ENCODE results near the gene ATP6V0E2. TPM values are rescaled to one million over a fixed set of nuclear protein-coding genes. Genes with fewer than 3 reads are reported as not detected.

ATP6V0E2 gene
- total RNA-seq, 1 donor from 2014 or later = 49.4 TPM

GRCh38 chr7:149869291-149869650 lies 4.5 kb upstream of the ATP6V0E2 start:
- no peak overlapping the region for H3K27ac Mint-ChIP-seq
- no peak overlapping the region for H3K4me3 Mint-ChIP-seq (ENCODE audit: low read depth)
- TF ChIP-seq CTCF (IDR thresholded peaks at IDR 0.05; ENCODE audit: unreplicated experiment) = no peak
- no peaks in the 10 kb centered on the region for H3K27me3 Mint-ChIP-seq
- H3K4me1 Mint-ChIP-seq (ENCODE audit: low read depth) = peaks cover 7% of the 10 kb centered on the region
- no peak for DNase-seq (ENCODE audit: low spot score, unreplicated experiment)
- no peaks in the 10 kb centered on the region for H3K36me3 Mint-ChIP-seq (ENCODE audit: insufficient read depth)
- H3K9me3 Mint-ChIP-seq (ENCODE audit: low read depth) = no peaks in the 10 kb centered on the region

GRCh38 chr7:149869867-149870266 lies 3.9 kb upstream of the ATP6V0E2 start:
- TF ChIP-seq CTCF (IDR thresholded peaks at IDR 0.05; ENCODE audit: unreplicated experiment) = no peak
- Mint-ChIP-seq H3K36me3 (ENCODE audit: insufficient read depth) (no peaks in the 10 kb centered on the region), H3K9me3 (ENCODE audit: low read depth) (no peaks in the 10 kb centered on the region), H3K27ac (no peak overlapping the region), H3K27me3 (no peaks in the 10 kb centered on the region), H3K4me1 (ENCODE audit: low read depth) (peaks cover 13% of the 10 kb centered on the region), H3K4me3 (ENCODE audit: low read depth) (no peak overlapping the region)
- DNase-seq (ENCODE audit: low spot score, unreplicated experiment) = no peak

GRCh38 chr7:149870274-149870673 lies 3.5 kb upstream of the ATP6V0E2 start:
- H3K4me3 Mint-ChIP-seq (ENCODE audit: low read depth) = no peak overlapping the region
- TF ChIP-seq CTCF (IDR thresholded peaks at IDR 0.05; ENCODE audit: unreplicated experiment) = no peak
- peaks cover 16% of the 10 kb centered on the region for H3K4me1 Mint-ChIP-seq (ENCODE audit: low read depth)
- H3K36me3 Mint-ChIP-seq (ENCODE audit: insufficient read depth) = no peaks in the 10 kb centered on the region
- H3K27ac Mint-ChIP-seq = no peak overlapping the region
- no peaks in the 10 kb centered on the region for H3K27me3 Mint-ChIP-seq
- H3K9me3 Mint-ChIP-seq (ENCODE audit: low read depth) = no peaks in the 10 kb centered on the region
- DNase-seq (ENCODE audit: low spot score, unreplicated experiment) = no peak

- H3K9me3 Mint-ChIP-seq (ENCODE audit: low read depth) = no peaks in the 10 kb centered on the region
- DNase-seq (ENCODE audit: low spot score, unreplicated experiment) = no peak
- peaks cover 16% of the 10 kb centered on the region for H3K4me1 Mint-ChIP-seq (ENCODE audit: low read depth)
- H3K4me3 Mint-ChIP-seq (ENCODE audit: low read depth) = no peak overlapping the region
- no peak for TF ChIP-seq CTCF (IDR thresholded peaks at IDR 0.05; ENCODE audit: unreplicated experiment)
- no peak overlapping the region for H3K27ac Mint-ChIP-seq
- H3K36me3 Mint-ChIP-seq (ENCODE audit: insufficient read depth) = no peaks in the 10 kb centered on the region
- no peaks in the 10 kb centered on the region for H3K27me3 Mint-ChIP-seq
Observed at GRCh38 chr7:149870701-149871483, 2.9 kb upstream of the ATP6V0E2 start.

- no peak overlapping the region for H3K4me3 Mint-ChIP-seq (ENCODE audit: low read depth)
- H3K27ac Mint-ChIP-seq = no peak overlapping the region
- H3K4me1 Mint-ChIP-seq (ENCODE audit: low read depth) = peaks cover 16% of the 10 kb centered on the region
- no peaks in the 10 kb centered on the region for H3K9me3 Mint-ChIP-seq (ENCODE audit: low read depth)
- H3K27me3 Mint-ChIP-seq = no peaks in the 10 kb centered on the region
- TF ChIP-seq CTCF (IDR thresholded peaks at IDR 0.05; ENCODE audit: unreplicated experiment) = no peak
- H3K36me3 Mint-ChIP-seq (ENCODE audit: insufficient read depth) = no peaks in the 10 kb centered on the region
- no peak for DNase-seq (ENCODE audit: low spot score, unreplicated experiment)
Observed at GRCh38 chr7:149871576-149871975, 2.2 kb upstream of the ATP6V0E2 start.

Data from progenitor cell of endocrine pancreas (in vitro differentiated cells).